Stimulated activated CD4-positive, alpha-beta T cell treated with anti-CD3 and anti-CD28 coated beads, Interleukin-1b, Interleukin-23, amount 100 ng/mL, for 48 hours (primary cell): Measurements from ENCODE around the gene CSK.

ENCODE experiments used
- DNase-seq: peaks from one replicate; pipeline ENCODE4 v3.0.0-alpha.2; 2020

CSK gene

GRCh38 chr15:74781431-74782258, at the start of gene CSK:
Gene CSK (plus strand): TSS chr15:74782080. CDS start chr15:74798298, 16,218 bp downstream.
- DNase-seq: peak; percentile 69

- DNase-seq: no peak
Observed at GRCh38 chr15:74732846-74733245, 49.0 kb upstream of the CSK start.

GRCh38 chr15:74733269-74733668, 48.6 kb upstream of the CSK start:
- no peak for DNase-seq

GRCh38 chr15:74735305-74735704, 46.6 kb upstream of the CSK start:
- DNase-seq: no peak

- DNase-seq: peak; percentile 5
Observed at GRCh38 chr15:74738239-74738638, 43.6 kb upstream of the CSK start.

- no peak for DNase-seq
Observed at GRCh38 chr15:74742422-74742821, 39.5 kb upstream of the CSK start.

- DNase-seq: no peak
Observed at GRCh38 chr15:74746389-74746788, 35.5 kb upstream of the CSK start.

GRCh38 chr15:74748322-74748946, 33.4 kb upstream of the CSK start, which contains the start of gene CYP1A2:
Gene CYP1A2 (plus strand): TSS chr15:74748845. CDS start chr15:74749739, 894 bp downstream.
- no peak for DNase-seq

- DNase-seq: no peak
Observed at GRCh38 chr15:74749832-74750231, 32.0 kb upstream of the CSK start.

GRCh38 chr15:74750751-74751150, 31.1 kb upstream of the CSK start:
- no peak for DNase-seq

GRCh38 chr15:74752011-74752410, 29.9 kb upstream of the CSK start:
- no peak for DNase-seq

- DNase-seq: no peak
Observed at GRCh38 chr15:74752531-74752930, 29.3 kb upstream of the CSK start.

- DNase-seq: no peak
Observed at GRCh38 chr15:74754593-74755215, 27.2 kb upstream of the CSK start.

- no peak for DNase-seq
Observed at GRCh38 chr15:74758736-74759135, 23.1 kb upstream of the CSK start.

- DNase-seq: no peak
Observed at GRCh38 chr15:74762791-74763150, 19.1 kb upstream of the CSK start.

- DNase-seq: no peak
Observed at GRCh38 chr15:74763416-74763815, 18.5 kb upstream of the CSK start.

- DNase-seq: no peak
Observed at GRCh38 chr15:74767167-74768098, 14.4 kb upstream of the CSK start.

GRCh38 chr15:74768099-74768770, 13.6 kb upstream of the CSK start:
- no peak for DNase-seq

GRCh38 chr15:74768771-74769342, 13.0 kb upstream of the CSK start:
- DNase-seq: peak; percentile 65

GRCh38 chr15:74769463-74770025, 12.3 kb upstream of the CSK start:
- no peak for DNase-seq

- DNase-seq: no peak
Observed at GRCh38 chr15:74770211-74770903, 11.5 kb upstream of the CSK start.
